NCI-H2196 (cell line): ENCODE measurements around the gene NQO2.
"Not testable (repeated sequence)": the region's sequence is repeated elsewhere in the genome, so short reads cannot be mapped to it uniquely, and the experiment has no call there.

Experiments used
- DNase-seq: peaks from one replicate; lab custom pipeline; 2025; ENCODE audit not compliant: unreplicated experiment; lab: John Stamatoyannopoulos, UW

The NQO2 gene

GRCh38 chr6:2970034-2970685 is 29.5 kb upstream of the NQO2 start:
- DNase-seq = no peak

- peak; percentile 54 for DNase-seq
Measured at GRCh38 chr6:2970753-2971419, 28.8 kb upstream of the NQO2 start.

DNA sequence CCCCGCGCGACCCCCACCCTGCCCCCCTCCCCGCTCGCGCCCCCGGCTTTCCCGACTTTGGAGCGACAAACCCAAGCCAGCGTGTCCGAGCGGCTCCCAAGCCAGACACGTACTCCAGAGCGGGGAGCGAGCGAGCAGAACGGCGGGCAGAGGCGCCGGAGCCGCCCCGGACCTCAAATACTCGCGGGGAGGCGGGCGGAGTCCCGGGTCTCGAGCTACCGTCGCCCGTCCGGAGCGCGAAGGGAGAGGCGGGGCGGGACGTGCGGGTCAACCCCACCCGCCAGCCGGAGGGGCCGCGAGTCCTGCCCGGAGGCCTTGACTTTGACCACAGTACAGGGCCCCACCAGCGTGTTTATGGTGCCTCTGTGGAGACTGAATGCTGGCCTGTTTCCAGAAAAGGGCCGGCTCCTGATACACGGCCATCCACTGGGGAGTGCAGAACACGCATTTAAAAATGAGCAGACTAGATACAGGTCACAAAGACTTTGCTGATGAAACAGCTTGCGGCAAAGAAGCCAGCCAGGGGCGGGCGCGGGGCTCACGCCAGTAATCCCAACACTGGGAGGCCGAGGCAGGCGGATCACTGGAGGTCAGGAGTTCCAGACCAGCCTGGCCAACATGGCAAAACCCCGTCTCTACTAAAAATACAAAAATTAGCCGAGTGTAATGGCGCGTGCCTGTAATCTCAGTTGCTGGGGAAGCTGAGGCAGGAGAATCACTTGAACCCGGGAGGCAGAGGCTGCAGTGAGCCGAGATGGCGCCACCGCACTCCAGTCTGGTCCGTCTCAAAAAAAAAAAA is 28.1 kb upstream of the NQO2 start, which contains the start of gene SERPINB6:
Gene SERPINB6, minus strand, starts transcription at position 148 of the 799 bp plus-strand sequence. CDS start 12,235 bp downstream, outside the sequence.
- DNase-seq = peak; percentile 43

- DNase-seq = not testable (repeated sequence)
Measured at GRCh38 chr6:2972219-2972487, 27.5 kb upstream of the NQO2 start.

- not testable (repeated sequence) for DNase-seq
Measured at GRCh38 chr6:2972685-2973084, 27.0 kb upstream of the NQO2 start.

DNA sequence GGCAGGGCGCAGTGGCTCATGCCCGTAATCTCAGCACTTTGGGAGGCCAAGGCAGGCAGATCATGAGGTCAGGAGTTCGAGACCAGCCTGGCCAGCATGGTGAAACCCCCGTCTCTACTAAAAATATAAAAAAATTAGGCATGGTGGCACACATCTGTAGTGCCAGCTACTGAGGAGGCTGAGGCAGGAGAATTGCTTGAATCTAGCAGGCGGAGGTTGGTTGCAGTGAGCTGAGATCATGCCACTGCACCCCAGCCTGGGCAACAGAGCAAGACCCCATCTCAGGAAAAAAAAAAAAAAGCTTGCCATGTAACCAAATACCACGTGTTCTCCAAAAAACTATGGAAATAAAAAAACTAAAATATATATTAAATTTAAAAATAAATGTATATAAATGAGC is 26.5 kb upstream of the NQO2 start:
- not testable (repeated sequence) for DNase-seq

- DNase-seq = no peak
Measured at GRCh38 chr6:2973676-2974075, 26.0 kb upstream of the NQO2 start.

- no peak for DNase-seq
Measured at GRCh38 chr6:2976060-2976459, 23.6 kb upstream of the NQO2 start.

DNA sequence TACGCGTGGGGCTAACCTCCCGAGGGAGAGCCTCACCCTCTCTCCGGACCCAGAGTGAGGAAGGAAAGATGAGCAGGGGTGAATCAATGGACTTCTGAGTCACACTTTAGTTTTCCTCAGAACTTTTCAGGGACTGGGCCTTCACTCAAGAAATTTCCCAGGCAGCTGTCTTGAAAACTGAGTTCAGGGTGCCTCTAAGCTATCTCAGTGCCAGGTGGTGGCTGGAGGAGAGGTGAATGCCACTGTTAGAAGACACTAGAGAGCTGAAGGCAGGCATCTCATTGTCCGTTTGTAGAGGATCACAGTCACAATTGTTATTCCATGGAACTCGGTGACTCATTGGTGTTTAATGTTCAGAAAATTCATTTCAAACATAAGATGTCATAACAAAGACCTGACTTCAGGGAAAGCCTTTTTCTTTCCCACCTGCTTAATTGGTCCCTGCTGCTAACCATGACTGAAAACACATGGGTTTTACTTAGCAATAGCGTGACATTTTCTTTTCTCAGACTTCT is 23.1 kb upstream of the NQO2 start:
- no peak for DNase-seq

DNA sequence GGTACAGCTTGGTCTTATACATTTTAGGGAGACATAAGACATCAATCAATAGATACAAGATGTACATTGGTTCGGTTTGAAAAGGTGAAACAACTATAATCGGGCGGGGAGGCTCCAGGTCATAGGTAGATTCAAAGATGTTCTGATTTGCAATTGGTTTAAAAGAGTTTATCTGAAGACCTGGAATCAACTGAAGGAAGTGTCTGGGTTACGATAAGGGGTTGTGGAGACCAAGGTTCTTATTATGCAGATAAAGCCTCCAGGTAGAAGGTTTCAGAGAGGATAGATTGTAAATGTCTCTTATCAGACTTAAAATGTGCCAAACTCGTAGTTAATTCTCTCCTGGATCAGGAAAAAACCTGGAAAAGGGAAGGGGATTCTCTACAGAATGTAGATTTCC is 22.4 kb upstream of the NQO2 start:
- DNase-seq = no peak

- no peak for DNase-seq
Measured at GRCh38 chr6:2977799-2978590, 21.7 kb upstream of the NQO2 start.

GRCh38 chr6:2978923-2979322 is 20.8 kb upstream of the NQO2 start:
- no peak for DNase-seq

DNA sequence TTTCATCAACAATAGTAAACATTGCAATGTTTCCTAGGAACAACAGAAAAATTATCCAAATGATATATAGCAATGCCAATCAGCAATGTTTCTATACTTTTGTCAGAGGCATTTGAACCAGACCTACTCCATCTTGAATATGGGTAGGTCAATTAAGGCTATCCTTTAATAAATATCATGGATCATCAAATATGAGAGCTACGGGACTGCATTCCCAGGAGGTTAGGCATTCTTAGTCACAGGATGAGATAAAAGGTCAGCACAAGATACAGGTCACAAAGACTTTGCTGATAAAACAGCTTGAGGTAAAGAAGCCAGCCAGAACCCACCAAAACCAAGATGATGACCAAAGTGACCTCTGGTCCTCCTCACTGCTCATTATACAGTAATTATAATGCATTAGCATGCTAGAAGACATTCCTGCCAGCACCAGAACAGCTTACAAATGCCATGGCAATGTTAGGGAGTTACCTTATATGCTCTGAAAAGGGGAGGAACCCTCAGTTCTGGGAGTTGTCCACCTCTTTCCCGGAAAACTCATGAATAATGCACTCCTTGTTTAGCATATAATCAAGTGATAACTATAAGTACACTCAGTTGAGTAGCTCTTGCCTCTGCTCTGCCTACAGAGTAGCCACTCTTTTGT is 19.8 kb upstream of the NQO2 start:
- no peak for DNase-seq

DNA sequence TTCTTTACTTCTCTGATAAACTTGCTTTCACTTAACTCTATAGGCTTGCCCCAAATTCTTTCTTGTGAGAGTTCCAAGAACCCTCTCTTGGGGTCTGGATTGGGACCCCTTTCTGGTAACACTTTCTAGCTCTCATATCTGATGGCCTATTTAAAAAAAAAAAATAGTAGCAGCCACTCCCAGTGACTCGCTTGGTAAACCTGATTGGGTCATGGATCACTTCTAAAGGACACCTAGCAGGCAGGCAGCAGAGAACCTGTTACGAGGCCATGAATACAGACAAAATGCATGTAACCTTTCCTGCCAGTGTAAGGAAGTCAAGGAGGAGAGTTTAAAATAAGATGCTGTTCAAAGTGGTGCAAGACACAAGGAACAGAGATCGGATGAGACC is 19.2 kb upstream of the NQO2 start:
- DNase-seq = no peak

- no peak for DNase-seq
Measured at GRCh38 chr6:2982426-2983117, 17.1 kb upstream of the NQO2 start.

- no peak for DNase-seq
Measured at GRCh38 chr6:2984738-2985406, 14.8 kb upstream of the NQO2 start.

DNA sequence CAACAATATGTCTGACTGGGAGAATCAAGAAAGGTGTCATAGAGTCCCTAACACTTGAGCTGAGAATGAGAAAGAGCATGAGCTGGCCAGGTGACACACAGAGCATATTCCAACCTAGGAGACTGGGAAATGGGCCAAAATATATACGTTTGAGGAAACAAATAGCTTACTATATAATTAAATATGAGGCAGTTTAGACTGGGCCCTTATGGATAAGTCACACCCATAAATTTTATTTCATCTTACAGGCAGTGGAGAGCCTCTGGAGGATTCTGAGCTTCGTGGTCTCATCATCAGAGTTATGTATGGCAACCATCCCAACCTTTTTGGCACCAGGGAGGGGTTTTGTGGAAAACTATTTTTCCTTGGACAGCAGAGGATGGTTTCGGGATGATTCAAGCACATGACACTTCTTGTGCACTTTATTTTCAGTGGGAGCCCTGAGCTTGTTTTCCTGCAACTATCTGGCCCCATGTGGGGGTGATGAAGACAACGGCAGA is 12.9 kb upstream of the NQO2 start:
- no peak for DNase-seq

- no peak for DNase-seq
Measured at GRCh38 chr6:2988094-2988425, 11.6 kb upstream of the NQO2 start.
